ENCODE data around the gene OR5K2. TPM values are rescaled to one million over a fixed set of nuclear protein-coding genes. Genes with fewer than 3 reads are reported as not detected.

OR5K2 gene
- total and polyA plus RNA-seq, 2 donors (not counting 1 experiment from before 2014, with no cell fraction given) = not detected

DNA sequence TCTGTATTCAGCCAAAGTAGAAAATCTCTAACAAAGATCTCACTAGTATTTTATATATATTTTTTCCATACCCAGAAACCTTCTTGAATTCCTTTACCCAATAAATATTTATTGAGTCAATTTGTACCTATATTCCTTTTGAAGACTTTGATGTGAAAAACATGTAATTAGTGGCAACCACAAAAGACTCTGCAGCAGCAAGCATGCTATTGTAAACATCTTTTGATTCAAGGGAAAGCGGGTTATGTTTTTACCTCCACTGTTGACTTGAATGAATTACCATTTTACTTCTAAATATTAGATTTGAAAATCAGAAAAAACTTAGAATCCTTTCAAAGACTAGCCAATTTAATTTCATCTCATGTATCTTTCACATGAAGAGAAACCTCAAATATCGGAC is 36.7 kb downstream of the OR5K2 start:
- TF ChIP-seq, protein P1, sequence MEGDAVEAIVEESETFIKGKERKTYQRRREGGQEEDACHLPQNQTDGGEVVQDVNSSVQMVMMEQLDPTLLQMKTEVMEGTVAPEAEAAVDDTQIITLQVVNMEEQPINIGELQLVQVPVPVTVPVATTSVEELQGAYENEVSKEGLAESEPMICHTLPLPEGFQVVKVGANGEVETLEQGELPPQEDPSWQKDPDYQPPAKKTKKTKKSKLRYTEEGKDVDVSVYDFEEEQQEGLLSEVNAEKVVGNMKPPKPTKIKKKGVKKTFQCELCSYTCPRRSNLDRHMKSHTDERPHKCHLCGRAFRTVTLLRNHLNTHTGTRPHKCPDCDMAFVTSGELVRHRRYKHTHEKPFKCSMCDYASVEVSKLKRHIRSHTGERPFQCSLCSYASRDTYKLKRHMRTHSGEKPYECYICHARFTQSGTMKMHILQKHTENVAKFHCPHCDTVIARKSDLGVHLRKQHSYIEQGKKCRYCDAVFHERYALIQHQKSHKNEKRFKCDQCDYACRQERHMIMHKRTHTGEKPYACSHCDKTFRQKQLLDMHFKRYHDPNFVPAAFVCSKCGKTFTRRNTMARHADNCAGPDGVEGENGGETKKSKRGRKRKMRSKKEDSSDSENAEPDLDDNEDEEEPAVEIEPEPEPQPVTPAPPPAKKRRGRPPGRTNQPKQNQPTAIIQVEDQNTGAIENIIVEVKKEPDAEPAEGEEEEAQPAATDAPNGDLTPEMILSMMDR (IDR thresholded peaks at IDR 0.05) = no peak
- no CpG with 5 or more reads among the region's 2 CpGs for whole genome bisulfite sequencing (ENCODE audit: insufficient coverage)
- no peaks in the 10 kb centered on the region for H4K20me1 ChIP-seq (ENCODE audit: control insufficient read depth, insufficient read depth, low read length, poor library complexity, severe bottlenecking)
- Mint-ChIP-seq H3K27me3 (peaks cover 3% of the 10 kb centered on the region), H3K4me3 (no peak overlapping the region), H3K4me1 (peaks cover 10% of the 10 kb centered on the region), H3K27ac (no peak overlapping the region), H3K9me3 (ENCODE audit: insufficient read depth) (no peaks in the 10 kb centered on the region)
- H3K27me3 ChIP-seq (replicated peaks in 1 of 4; ENCODE audit: control extremely low read depth in 1 of 4, control insufficient read depth in 3 of 4, insufficient read depth in 4 of 4, low read length in 3 of 4) = no peaks in the 10 kb centered on the region
- no peaks in the 10 kb centered on the region for H3K9me3 ChIP-seq (ENCODE audit: control extremely low read depth in 1 of 3, control insufficient read depth in 2 of 3, insufficient read depth in 1 of 3, low read length in 2 of 3)
- intact Hi-C loops (cut with micrococcal nuclease) = no loop called here
- H3K4me2 ChIP-seq (replicated peaks; ENCODE audit: low read depth, low read length, poor library complexity, severe bottlenecking) = no peak overlapping the region
- H3K36me3 ChIP-seq (replicated peaks in 1 of 2; ENCODE audit: control extremely low read depth in 1 of 2, control insufficient read depth in 1 of 2, extremely low read depth in 1 of 2, insufficient read depth in 2 of 2, low read length in 1 of 2) = no peaks in the 10 kb centered on the region
- DNase-seq (no peak), ATAC-seq (ENCODE audit: low read depth) (no peak)
- ChIA-PET CTCF (no interaction called here), POLR2A (no interaction called here)
- no peak overlapping the region for H3K27ac ChIP-seq (ENCODE audit: low read length in 2 of 2)
- peak overlapping the region in 2 of 5 experiments; percentile 18 to 40 for H3K4me3 ChIP-seq (ENCODE audit: control extremely low read depth in 1 of 5, extremely low read depth in 1 of 5, insufficient read depth in 1 of 5, low read depth in 2 of 5, low read length in 4 of 5)
- H3K79me2 ChIP-seq (ENCODE audit: control insufficient read depth, insufficient read depth, low read length) = no peaks in the 10 kb centered on the region
- no peak overlapping the region for H2AFZ ChIP-seq (ENCODE audit: insufficient read depth, low read depth, low read length, poor library complexity, severe bottlenecking)
- H3K4me1 ChIP-seq (ENCODE audit: control insufficient read depth in 2 of 2, insufficient read depth in 2 of 2, low read length in 2 of 2) = no peaks in the 10 kb centered on the region
- H3K9ac ChIP-seq (ENCODE audit: low read length) = no peak overlapping the region

GRCh38 chr3:98534734-98535133 is 37.3 kb downstream of the OR5K2 start:
- Mint-ChIP-seq H3K4me1 (peaks cover 10% of the 10 kb centered on the region), H3K27ac (no peak overlapping the region), H3K27me3 (peaks cover 3% of the 10 kb centered on the region), H3K9me3 (ENCODE audit: insufficient read depth) (no peaks in the 10 kb centered on the region), H3K4me3 (no peak overlapping the region)
- ATAC-seq (ENCODE audit: low read depth) (no peak), DNase-seq (no peak)
- no peaks in the 10 kb centered on the region for H3K79me2 ChIP-seq (ENCODE audit: control insufficient read depth, insufficient read depth, low read length)
- peak overlapping the region in 2 of 5 experiments; percentile 13 to 40 for H3K4me3 ChIP-seq (ENCODE audit: control extremely low read depth in 1 of 5, extremely low read depth in 1 of 5, insufficient read depth in 1 of 5, low read depth in 2 of 5, low read length in 4 of 5)
- no peaks in the 10 kb centered on the region for H3K27me3 ChIP-seq (replicated peaks in 1 of 4; ENCODE audit: control extremely low read depth in 1 of 4, control insufficient read depth in 3 of 4, insufficient read depth in 4 of 4, low read length in 3 of 4)
- H2AFZ ChIP-seq (ENCODE audit: insufficient read depth, low read depth, low read length, poor library complexity, severe bottlenecking) = no peak overlapping the region
- no CpG with 5 or more reads among the region's 1 CpG for WGBS (ENCODE audit: insufficient coverage)
- ChIA-PET CTCF (no interaction called here), POLR2A (no interaction called here)
- no peak overlapping the region for H3K9ac ChIP-seq (ENCODE audit: low read length)
- intact Hi-C loops (cut with micrococcal nuclease) = no loop called here
- H3K4me2 ChIP-seq (replicated peaks; ENCODE audit: low read depth, low read length, poor library complexity, severe bottlenecking) = no peak overlapping the region
- TF ChIP-seq EZH2 (IDR thresholded peaks at IDR 0.05; ENCODE audit: borderline replicate concordance, insufficient read depth, low read depth, low read length, poor library complexity, severe bottlenecking) = no peak
- TF ChIP-seq, protein P1 (IDR thresholded peaks at IDR 0.05) = no peak
- no peaks in the 10 kb centered on the region for H3K9me3 ChIP-seq (ENCODE audit: control extremely low read depth in 1 of 3, control insufficient read depth in 2 of 3, insufficient read depth in 1 of 3, low read length in 2 of 3)
- H4K20me1 ChIP-seq (ENCODE audit: control insufficient read depth, insufficient read depth, low read length, poor library complexity, severe bottlenecking) = no peaks in the 10 kb centered on the region
- no peaks in the 10 kb centered on the region for H3K36me3 ChIP-seq (replicated peaks in 1 of 2; ENCODE audit: control extremely low read depth in 1 of 2, control insufficient read depth in 1 of 2, extremely low read depth in 1 of 2, insufficient read depth in 2 of 2, low read length in 1 of 2)
- H3K4me1 ChIP-seq (ENCODE audit: control insufficient read depth in 2 of 2, insufficient read depth in 2 of 2, low read length in 2 of 2) = no peaks in the 10 kb centered on the region
- no peak overlapping the region for H3K27ac ChIP-seq (ENCODE audit: low read length in 2 of 2)

Measured in B cell (primary cell).